Mammary epithelial cell (primary cell): ENCODE data around the gene C12orf60.

Experiments
- EZH2 ChIP-seq: IDR thresholded peaks from 2 replicates; pipeline ENCODE4 v1.6.1; 2012; ENCODE audit warnings: low read length, inconsistent platforms, borderline replicate concordance
- TF ChIP-seq, protein P1 (sequence below), 2 donors: IDR thresholded peaks in 1 of 2; conservative IDR thresholded peaks in 1 of 2; 2 replicates each; pipeline ENCODE4 v1.5.1; 2011 to 2012; ENCODE audit warnings: inconsistent platforms in 2 of 2, low read length in 2 of 2, mild to moderate bottlenecking in 2 of 2, control low read depth in 1 of 2, low read depth in 1 of 2; ENCODE audit not compliant: insufficient read depth in 1 of 2; ENCODE audit errors: extremely low read depth in 1 of 2

DNA sequence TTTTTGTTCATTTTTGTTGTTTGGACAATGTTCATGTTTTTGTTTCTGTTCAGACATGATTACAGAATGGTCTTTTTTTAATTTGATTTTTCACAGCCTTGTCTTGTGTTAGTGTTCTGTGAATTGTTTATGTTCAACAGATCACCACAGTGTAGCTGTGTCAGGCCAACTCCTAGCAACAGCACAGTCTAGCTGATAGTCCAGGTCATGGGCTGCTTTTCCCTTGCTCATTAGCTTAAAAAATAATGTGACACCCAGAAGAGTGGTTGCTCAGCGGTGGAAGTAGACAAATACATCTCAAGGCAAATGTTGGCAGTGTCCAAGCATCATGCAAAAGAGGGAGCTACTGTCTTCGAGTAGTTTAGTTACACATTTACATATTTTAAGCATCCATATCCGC lies 22.6 kb upstream of the C12orf60 start:
- TF ChIP-seq, protein P1, sequence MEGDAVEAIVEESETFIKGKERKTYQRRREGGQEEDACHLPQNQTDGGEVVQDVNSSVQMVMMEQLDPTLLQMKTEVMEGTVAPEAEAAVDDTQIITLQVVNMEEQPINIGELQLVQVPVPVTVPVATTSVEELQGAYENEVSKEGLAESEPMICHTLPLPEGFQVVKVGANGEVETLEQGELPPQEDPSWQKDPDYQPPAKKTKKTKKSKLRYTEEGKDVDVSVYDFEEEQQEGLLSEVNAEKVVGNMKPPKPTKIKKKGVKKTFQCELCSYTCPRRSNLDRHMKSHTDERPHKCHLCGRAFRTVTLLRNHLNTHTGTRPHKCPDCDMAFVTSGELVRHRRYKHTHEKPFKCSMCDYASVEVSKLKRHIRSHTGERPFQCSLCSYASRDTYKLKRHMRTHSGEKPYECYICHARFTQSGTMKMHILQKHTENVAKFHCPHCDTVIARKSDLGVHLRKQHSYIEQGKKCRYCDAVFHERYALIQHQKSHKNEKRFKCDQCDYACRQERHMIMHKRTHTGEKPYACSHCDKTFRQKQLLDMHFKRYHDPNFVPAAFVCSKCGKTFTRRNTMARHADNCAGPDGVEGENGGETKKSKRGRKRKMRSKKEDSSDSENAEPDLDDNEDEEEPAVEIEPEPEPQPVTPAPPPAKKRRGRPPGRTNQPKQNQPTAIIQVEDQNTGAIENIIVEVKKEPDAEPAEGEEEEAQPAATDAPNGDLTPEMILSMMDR (conservative IDR thresholded peaks at IDR 0.05 in 1 of 2, IDR thresholded peaks at IDR 0.05 in 1 of 2; ENCODE audit: extremely low read depth in 1 of 2, insufficient read depth in 1 of 2, low read depth in 1 of 2, low read length in 2 of 2), result no peak
- TF ChIP-seq EZH2, result no peak
